HG03342 (cell line): ENCODE results near the gene ARMC5.
"Not testable (repeated sequence)": the region's sequence is repeated elsewhere in the genome, so short reads cannot be mapped to it uniquely, and the experiment has no call there.

ENCODE experiments used
- ATAC-seq: cut with Tn5 transposase; IDR thresholded peaks from one replicate; pipeline ENCODE4 v1.9.1; 2021; ENCODE audit warnings: mild to moderate bottlenecking, moderate library complexity; ENCODE audit not compliant: unreplicated experiment

Gene ARMC5

GRCh38 chr16:31476303-31477219 lies 17.3 kb downstream of the ARMC5 start:
- ATAC-seq = no peak

DNA sequence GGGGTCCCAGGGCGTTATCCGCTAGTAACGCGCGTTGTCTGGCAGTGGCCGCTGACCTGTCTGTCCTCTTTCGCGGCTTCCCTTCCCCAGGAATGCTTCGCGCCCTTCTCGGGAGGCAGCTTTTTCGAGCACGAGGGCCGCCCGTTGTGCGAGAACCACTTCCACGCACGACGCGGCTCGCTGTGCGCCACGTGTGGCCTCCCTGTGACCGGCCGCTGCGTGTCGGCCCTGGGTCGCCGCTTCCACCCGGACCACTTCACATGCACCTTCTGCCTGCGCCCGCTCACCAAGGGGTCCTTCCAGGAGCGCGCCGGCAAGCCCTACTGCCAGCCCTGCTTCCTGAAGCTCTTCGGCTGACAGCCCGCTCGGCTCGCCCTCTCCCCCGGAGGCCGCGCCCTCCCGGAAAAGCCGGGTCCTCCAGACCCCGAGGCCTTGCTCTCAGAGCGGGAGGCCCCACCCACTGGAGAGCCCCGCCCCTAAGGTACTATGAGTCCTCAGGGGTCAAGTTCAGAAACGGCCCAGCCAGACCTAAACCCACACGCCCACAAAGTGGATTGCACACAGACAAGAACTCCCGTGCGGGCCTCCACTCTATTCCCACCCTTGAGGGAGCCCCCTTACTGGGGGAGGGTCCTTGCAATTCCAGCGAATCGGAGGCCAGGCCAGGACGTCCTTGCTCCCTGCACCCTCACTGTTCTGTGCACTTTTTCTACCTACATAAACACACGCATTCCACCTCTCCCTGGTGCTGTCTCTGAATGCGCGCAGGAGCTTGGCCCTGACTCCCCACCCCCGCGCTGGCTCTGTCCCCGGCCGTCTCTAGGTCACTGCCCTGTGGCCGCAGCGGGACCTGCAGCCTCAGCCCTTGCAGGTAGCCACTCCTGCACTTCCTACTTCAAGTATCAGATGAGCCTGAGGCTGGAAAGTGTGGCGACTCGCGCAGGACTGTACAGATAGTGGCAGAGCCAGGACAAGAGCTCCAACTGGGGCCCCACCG lies 18.2 kb downstream of the ARMC5 start:
- no peak for ATAC-seq

DNA sequence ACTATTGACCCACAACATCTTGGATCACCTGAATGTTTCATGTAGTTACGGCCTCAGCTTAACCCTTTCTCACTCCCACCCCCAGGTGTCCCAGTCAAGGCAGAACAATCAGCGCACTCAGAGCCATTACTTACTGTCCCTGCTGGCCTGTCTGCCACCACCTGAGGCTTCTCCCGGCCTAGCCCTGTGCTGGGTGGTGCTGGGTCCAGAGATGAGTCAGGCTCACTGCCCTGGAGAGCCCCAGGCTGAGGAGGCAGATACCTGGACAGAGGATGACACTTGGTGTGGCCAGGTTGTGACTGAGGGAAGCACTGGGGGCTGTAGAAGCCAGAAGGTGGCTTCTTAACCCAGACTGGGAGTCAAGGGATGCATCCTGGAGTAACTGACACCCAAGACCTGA lies 19.7 kb downstream of the ARMC5 start:
- no peak for ATAC-seq

GRCh38 chr16:31479751-31480150 lies 20.4 kb downstream of the ARMC5 start:
- ATAC-seq = no peak

- no peak for ATAC-seq
Measured at GRCh38 chr16:31480851-31481536, 21.7 kb downstream of the ARMC5 start.

GRCh38 chr16:31483081-31483480 lies 23.8 kb downstream of the ARMC5 start, which contains the start of gene SLC5A2:
Gene SLC5A2 (plus strand): TSS chr16:31483123. CDS start chr16:31483137, 14 bp downstream.
- no peak for ATAC-seq

- not testable (repeated sequence) for ATAC-seq
Measured at GRCh38 chr16:31484048-31484447, 24.7 kb downstream of the ARMC5 start.

- no peak for ATAC-seq
Measured at GRCh38 chr16:31484491-31485171, 25.3 kb downstream of the ARMC5 start.

GRCh38 chr16:31485571-31485970 lies 26.3 kb downstream of the ARMC5 start:
- no peak for ATAC-seq

- ATAC-seq = no peak
Measured at GRCh38 chr16:31486045-31486444, 26.7 kb downstream of the ARMC5 start.

DNA sequence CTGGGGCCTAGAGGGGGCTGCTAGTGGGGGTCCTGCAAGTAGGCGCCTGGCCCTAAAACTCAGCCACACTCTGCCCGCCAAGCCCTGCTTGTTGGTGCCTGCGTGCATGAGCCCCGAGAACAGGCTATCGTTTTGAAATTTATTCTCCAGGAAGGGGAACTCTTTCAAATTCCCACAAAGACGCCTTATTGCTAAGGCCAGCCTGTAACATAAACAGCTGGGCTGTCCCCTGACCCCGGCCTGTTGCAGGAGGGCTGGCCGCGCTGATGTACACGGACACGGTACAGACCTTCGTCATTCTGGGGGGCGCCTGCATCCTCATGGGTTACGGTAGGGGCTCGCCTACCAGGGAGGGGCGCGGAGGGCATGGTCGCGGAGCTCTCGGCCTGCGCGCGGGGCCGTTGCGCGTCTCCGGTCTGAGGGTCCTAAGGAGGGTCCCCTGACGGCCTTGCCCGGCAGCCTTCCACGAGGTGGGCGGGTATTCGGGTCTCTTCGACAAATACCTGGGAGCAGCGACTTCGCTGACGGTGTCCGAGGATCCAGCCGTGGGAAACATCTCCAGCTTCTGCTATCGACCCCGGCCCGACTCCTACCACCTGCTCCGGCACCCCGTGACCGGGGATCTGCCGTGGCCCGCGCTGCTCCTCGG lies 27.9 kb downstream of the ARMC5 start:
- ATAC-seq = no peak

GRCh38 chr16:31487720-31488467 lies 28.6 kb downstream of the ARMC5 start:
- ATAC-seq = peak; percentile 83

GRCh38 chr16:31488468-31489297 lies 29.4 kb downstream of the ARMC5 start:
- no peak for ATAC-seq

DNA sequence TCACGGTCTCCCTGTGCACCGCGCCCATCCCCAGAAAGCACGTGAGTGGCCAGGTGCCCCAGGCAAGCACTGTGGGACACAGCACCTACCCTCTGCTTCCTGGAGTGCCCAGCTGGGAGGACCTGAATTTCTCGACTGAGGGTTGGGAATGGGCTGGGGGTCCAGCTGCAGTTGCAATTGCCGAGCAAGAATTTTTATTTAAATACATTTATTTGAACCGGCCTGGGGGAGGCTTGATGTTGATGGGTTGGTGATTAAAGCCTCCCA lies 29.9 kb downstream of the ARMC5 start:
- no peak for ATAC-seq

GRCh38 chr16:31489616-31490584 lies 30.6 kb downstream of the ARMC5 start:
- no peak for ATAC-seq

GRCh38 chr16:31491778-31492418 lies 32.6 kb downstream of the ARMC5 start:
- ATAC-seq = no peak
